Umbilical cord (tissue), 2 donors: ENCODE results near the gene LRP2. TPM values are rescaled to one million over a fixed set of nuclear protein-coding genes. Genes with fewer than 3 reads are reported as not detected.
"Not testable (repeated sequence)": the region's sequence is repeated elsewhere in the genome, so short reads cannot be mapped to it uniquely, and the experiment has no call there.

Experiments
- DNase-seq: peaks from one replicate; pipeline ENCODE4 v3.0.0-alpha.2; 2015; ENCODE audit warnings: low spot score
- total RNA-seq: library from RNA; depleted of rRNA; stranded (reverse); fragments of >200 nt; gene quantifications from one replicate; pipeline ENCODE4 v1.2.3, GENCODE V29; 2014; ENCODE audit warnings: low replicate concordance; ENCODE audit not compliant: insufficient read depth

Gene LRP2
- total RNA-seq, 1 donor from 2014 or later = 0.72 TPM

GRCh38 chr2:169348321-169349024 is 13.9 kb downstream of the LRP2 start:
- no peak for DNase-seq

- no peak for DNase-seq
These were observed 16.6 kb downstream of the LRP2 start for GRCh38 chr2:169345486-169346437.

- DNase-seq = no peak
These were observed 17.4 kb downstream of the LRP2 start for GRCh38 chr2:169344736-169345485.

GRCh38 chr2:169343202-169343601 is 19.1 kb downstream of the LRP2 start:
- DNase-seq = no peak

GRCh38 chr2:169339657-169340056 is 22.7 kb downstream of the LRP2 start:
- DNase-seq = no peak

GRCh38 chr2:169336695-169337094 is 25.6 kb downstream of the LRP2 start:
- no peak for DNase-seq

GRCh38 chr2:169330555-169331198 is 31.7 kb downstream of the LRP2 start:
- no peak for DNase-seq

- DNase-seq = no peak
These were observed 32.4 kb downstream of the LRP2 start for GRCh38 chr2:169329688-169330554.

GRCh38 chr2:169328785-169329184 is 33.5 kb downstream of the LRP2 start:
- no peak for DNase-seq

- not testable (repeated sequence) for DNase-seq
These were observed 34.5 kb downstream of the LRP2 start for GRCh38 chr2:169327837-169328236.

GRCh38 chr2:169325886-169326285 is 36.4 kb downstream of the LRP2 start:
- DNase-seq = not testable (repeated sequence)

GRCh38 chr2:169324581-169325260 is 37.6 kb downstream of the LRP2 start:
- DNase-seq = peak; percentile 10

- no peak for DNase-seq
These were observed 38.5 kb downstream of the LRP2 start for GRCh38 chr2:169323841-169324240.

GRCh38 chr2:169320561-169320960 is 41.8 kb downstream of the LRP2 start:
- no peak for DNase-seq

GRCh38 chr2:169315357-169315756 is 47.0 kb downstream of the LRP2 start:
- no peak for DNase-seq

GRCh38 chr2:169308349-169308748 is 54.0 kb downstream of the LRP2 start:
- DNase-seq = not testable (repeated sequence)

GRCh38 chr2:169304689-169305088 is 57.6 kb downstream of the LRP2 start:
- not testable (repeated sequence) for DNase-seq

GRCh38 chr2:169303579-169304305 is 58.6 kb downstream of the LRP2 start:
- DNase-seq = no peak

GRCh38 chr2:169302364-169302763 is 60.0 kb downstream of the LRP2 start:
- DNase-seq = no peak
